Measurements from ENCODE around the gene STING1.
"Not testable (repeated sequence)": the region's sequence is repeated elsewhere in the genome, so short reads cannot be mapped to it uniquely, and the experiment has no call there.

Gene STING1

DNA sequence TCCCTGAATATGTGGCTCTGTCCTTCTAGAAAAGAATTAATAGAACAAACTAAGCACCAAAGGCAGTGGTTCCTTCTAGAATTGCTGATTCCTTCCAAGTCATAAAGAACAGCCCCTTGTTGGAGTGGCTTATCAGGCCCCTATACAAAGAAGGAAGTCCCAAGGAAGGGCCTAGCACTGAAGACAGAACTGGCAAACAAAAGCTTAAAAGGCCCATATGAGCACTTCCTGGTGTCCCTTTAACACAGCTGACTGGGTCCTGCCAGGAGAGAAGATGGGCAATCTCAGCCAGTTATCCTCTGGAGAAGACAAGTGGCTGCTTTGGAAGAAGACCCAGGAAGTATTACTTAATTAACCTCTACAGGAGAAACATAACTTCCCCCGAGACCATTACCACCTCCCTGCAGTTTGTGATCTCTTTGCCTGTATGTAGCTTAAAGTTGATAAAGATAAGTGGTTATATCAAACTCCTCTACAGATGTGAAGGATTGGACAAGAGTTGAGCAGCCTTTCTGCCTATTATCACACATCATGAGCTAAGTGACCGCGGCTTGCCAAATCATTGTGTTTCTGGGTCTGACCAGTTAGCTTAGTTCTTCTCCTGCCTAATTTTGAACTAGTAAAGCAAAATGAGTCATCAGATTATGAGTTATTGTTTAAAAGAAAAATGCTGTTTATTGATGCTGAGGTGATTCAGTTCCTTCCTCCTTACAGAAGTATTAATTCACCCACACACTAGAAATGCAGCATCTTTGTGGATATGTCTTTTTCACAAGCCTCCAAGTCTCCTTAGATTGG is 13.3 kb upstream of the STING1 start:
- no peaks in the 10 kb centered on the region for H3K27me3 ChIP-seq (ENCODE audit: control insufficient read depth in 1 of 2, insufficient read depth in 2 of 2, low read length in 2 of 2)
- no peaks in the 10 kb centered on the region for H3K36me3 ChIP-seq (ENCODE audit: control insufficient read depth in 2 of 2, insufficient read depth in 2 of 2, low read length in 2 of 2)
- H3K4me1 ChIP-seq (ENCODE audit: control insufficient read depth, insufficient read depth, low read length) = peaks cover 7% of the 10 kb centered on the region
- H3K9ac ChIP-seq (ENCODE audit: low read length in 2 of 2) = no peak overlapping the region
- H3K4me3 ChIP-seq (ENCODE audit: low read length in 2 of 2) = no peak overlapping the region
- H3K27ac ChIP-seq (ENCODE audit: low read length) = no peak overlapping the region
- H3K9me3 ChIP-seq (ENCODE audit: control insufficient read depth in 2 of 2, low read length in 2 of 2) = no peaks in the 10 kb centered on the region

DNA sequence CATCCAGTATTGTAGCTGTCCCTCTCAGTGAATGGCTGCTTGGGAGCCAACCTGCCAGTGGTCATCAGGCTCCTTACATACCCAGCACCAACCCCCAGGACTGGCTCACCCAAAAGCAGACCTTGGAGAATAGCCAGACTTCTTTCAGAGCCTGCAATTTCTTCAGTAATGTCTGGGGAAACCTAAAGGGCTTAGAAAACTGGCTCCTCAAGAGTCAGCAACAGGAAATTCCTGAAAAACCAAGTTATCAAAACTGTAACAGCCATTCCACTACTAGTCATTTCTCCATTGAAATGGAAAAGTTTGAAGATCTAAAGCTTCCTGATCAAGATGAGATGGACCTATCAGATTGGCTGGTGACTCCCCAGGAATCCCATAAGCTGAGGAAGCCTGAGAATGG is 12.3 kb upstream of the STING1 start:
- Histone ChIP-seq H3K36me3 (ENCODE audit: control insufficient read depth in 2 of 2, insufficient read depth in 2 of 2, low read length in 2 of 2) (no peaks in the 10 kb centered on the region), H3K4me3 (ENCODE audit: low read length in 2 of 2) (no peak overlapping the region), H3K9me3 (ENCODE audit: control insufficient read depth in 2 of 2, low read length in 2 of 2) (no peaks in the 10 kb centered on the region), H3K9ac (ENCODE audit: low read length in 2 of 2) (no peak overlapping the region), H3K4me1 (ENCODE audit: control insufficient read depth, insufficient read depth, low read length) (peaks cover 7% of the 10 kb centered on the region), H3K27ac (ENCODE audit: low read length) (no peak overlapping the region), H3K27me3 (ENCODE audit: control insufficient read depth in 1 of 2, insufficient read depth in 2 of 2, low read length in 2 of 2) (no peaks in the 10 kb centered on the region)

DNA sequence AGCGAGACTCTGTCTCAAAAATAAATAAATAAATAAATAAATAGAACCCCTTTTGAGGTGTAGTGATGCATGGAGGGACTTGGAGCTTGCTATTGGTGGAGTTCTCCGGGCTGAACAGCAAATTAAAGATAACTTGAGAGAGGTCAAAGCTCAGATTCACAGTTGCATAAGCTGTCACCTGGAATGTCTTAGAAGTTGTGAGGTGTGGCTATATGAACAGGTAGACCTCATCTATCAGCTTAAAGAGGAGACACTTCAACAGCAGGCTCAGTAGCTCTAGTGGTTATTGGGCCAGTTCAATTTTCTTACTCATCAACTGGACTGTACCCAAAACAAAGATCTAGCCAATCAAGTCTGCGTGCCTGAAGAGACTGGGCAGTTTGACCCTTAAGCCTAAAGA is 11.7 kb upstream of the STING1 start:
- no peaks in the 10 kb centered on the region for H3K9me3 ChIP-seq (ENCODE audit: control insufficient read depth in 2 of 2, low read length in 2 of 2)
- H3K4me1 ChIP-seq (ENCODE audit: control insufficient read depth, insufficient read depth, low read length) = peaks cover 7% of the 10 kb centered on the region
- no peak overlapping the region for H3K27ac ChIP-seq (ENCODE audit: low read length)
- H3K9ac ChIP-seq (ENCODE audit: low read length in 2 of 2) = no peak overlapping the region
- H3K4me3 ChIP-seq (ENCODE audit: low read length in 2 of 2) = no peak overlapping the region
- no peaks in the 10 kb centered on the region for H3K36me3 ChIP-seq (ENCODE audit: control insufficient read depth in 2 of 2, insufficient read depth in 2 of 2, low read length in 2 of 2)
- no peaks in the 10 kb centered on the region for H3K27me3 ChIP-seq (ENCODE audit: control insufficient read depth in 1 of 2, insufficient read depth in 2 of 2, low read length in 2 of 2)

DNA sequence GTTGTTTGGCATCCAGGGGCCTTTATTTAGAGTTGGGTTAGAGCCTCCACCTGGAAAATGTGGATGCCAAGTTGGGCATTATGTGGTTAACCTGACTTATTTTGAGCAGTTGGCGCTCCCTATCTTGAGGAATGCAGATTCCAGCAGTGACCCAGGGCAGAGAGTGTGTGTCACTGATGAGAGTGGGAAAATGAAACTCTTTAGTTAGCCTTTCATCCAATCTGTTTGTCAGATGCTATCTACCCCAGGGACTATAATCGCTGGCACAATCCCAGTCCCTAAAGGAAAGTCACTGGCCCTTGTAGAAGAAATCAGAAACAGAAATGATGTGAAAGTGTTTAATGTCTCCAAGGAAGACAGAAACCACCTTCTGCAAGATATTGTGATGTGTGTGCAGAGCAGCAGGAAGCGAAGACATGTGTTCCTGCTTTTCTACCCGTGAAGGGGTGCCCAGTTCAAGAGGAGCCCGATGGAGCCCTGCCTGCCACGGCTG is 10.2 kb upstream of the STING1 start:
- Histone ChIP-seq H3K9ac (ENCODE audit: low read length in 2 of 2) (no peak overlapping the region), H3K9me3 (ENCODE audit: control insufficient read depth in 2 of 2, low read length in 2 of 2) (no peaks in the 10 kb centered on the region), H3K27me3 (ENCODE audit: control insufficient read depth in 1 of 2, insufficient read depth in 2 of 2, low read length in 2 of 2) (no peaks in the 10 kb centered on the region), H3K4me3 (ENCODE audit: low read length in 2 of 2) (peak overlapping the region in 1 of 2 donors; percentile 8), H3K4me1 (ENCODE audit: control insufficient read depth, insufficient read depth, low read length) (peaks cover 7% of the 10 kb centered on the region), H3K27ac (ENCODE audit: low read length) (no peak overlapping the region), H3K36me3 (ENCODE audit: control insufficient read depth in 2 of 2, insufficient read depth in 2 of 2, low read length in 2 of 2) (no peaks in the 10 kb centered on the region)

DNA sequence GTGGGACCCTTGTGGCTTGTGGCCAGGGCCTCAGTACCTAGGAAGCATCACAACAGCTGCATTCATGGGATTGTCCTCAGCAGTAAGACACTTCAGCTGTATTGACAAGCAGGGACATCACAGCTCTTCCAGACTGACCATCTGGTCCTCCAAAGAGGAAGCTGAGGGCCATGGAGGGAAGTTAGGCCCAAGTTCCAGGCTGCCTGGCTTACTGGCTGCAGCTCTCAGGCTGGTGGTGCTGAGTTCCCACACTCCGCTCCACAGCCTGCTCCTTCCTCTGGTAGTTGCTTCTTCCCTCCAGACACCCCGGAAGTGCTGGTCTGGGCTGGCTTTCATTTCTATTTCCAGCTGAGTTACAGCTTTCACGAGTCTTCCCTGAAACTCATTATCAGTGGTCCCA is 5.7 kb upstream of the STING1 start:
- no peak overlapping the region for H3K27ac ChIP-seq (ENCODE audit: low read length)
- no peaks in the 10 kb centered on the region for H3K36me3 ChIP-seq (ENCODE audit: control insufficient read depth in 2 of 2, insufficient read depth in 2 of 2, low read length in 2 of 2)
- no peaks in the 10 kb centered on the region for H3K9me3 ChIP-seq (ENCODE audit: control insufficient read depth in 2 of 2, low read length in 2 of 2)
- no peaks in the 10 kb centered on the region for H3K27me3 ChIP-seq (ENCODE audit: control insufficient read depth in 1 of 2, insufficient read depth in 2 of 2, low read length in 2 of 2)
- H3K4me3 ChIP-seq (ENCODE audit: low read length in 2 of 2) = no peak overlapping the region
- peaks cover 7% of the 10 kb centered on the region for H3K4me1 ChIP-seq (ENCODE audit: control insufficient read depth, insufficient read depth, low read length)
- H3K9ac ChIP-seq (ENCODE audit: low read length in 2 of 2) = no peak overlapping the region

DNA sequence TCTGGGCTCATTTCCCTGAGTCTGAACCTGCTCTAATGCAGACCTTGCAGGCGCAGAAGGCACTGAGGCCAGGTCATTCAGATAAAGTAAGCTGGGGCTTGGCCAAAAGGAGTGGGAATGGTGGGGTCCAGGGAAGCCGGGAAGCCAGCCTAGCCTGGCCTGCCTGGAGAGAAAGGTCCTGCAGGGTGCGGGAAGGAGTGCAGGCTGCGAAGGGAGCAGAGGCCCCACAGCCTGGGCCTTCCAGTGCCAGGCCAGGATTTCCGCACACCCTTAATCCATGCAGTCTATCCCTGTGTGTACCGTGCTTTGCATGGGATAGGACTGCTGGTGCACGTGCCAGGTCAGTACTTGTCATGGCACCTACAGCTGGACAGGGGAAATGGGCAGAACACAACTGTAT is 3.6 kb upstream of the STING1 start:
- H3K9me3 ChIP-seq (ENCODE audit: control insufficient read depth in 2 of 2, low read length in 2 of 2) = no peaks in the 10 kb centered on the region
- no peak overlapping the region for H3K4me3 ChIP-seq (ENCODE audit: low read length in 2 of 2)
- no peaks in the 10 kb centered on the region for H3K27me3 ChIP-seq (ENCODE audit: control insufficient read depth in 1 of 2, insufficient read depth in 2 of 2, low read length in 2 of 2)
- no peak overlapping the region for H3K9ac ChIP-seq (ENCODE audit: low read length in 2 of 2)
- peaks cover 15% of the 10 kb centered on the region for H3K4me1 ChIP-seq (ENCODE audit: control insufficient read depth, insufficient read depth, low read length)
- no peak overlapping the region for H3K27ac ChIP-seq (ENCODE audit: low read length)
- H3K36me3 ChIP-seq (ENCODE audit: control insufficient read depth in 2 of 2, insufficient read depth in 2 of 2, low read length in 2 of 2) = no peaks in the 10 kb centered on the region

DNA sequence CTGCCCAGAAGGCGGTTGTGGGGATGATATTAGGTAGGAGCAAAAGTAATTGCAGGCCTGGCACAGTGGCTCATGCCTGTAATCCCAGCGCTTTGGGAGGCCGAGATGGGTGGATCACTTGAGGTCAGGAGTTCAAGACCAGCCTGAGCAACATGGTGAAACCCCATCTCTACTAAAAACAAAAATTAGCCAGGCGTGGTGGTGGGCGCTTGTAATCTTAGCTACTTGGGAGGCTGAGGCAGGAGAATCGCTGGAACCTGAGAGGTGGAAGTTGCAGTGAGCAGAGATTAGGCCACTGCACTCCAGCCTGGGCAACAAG is 291 bp upstream of the STING1 start:
- H3K9me3 ChIP-seq (ENCODE audit: control insufficient read depth in 2 of 2, low read length in 2 of 2); H3K9ac ChIP-seq (ENCODE audit: low read length in 2 of 2); H3K27me3 ChIP-seq (ENCODE audit: control insufficient read depth in 1 of 2, insufficient read depth in 2 of 2, low read length in 2 of 2); H3K36me3 ChIP-seq (ENCODE audit: control insufficient read depth in 2 of 2, insufficient read depth in 2 of 2, low read length in 2 of 2): not testable (repeated sequence)
- H3K4me1 ChIP-seq (ENCODE audit: control insufficient read depth, insufficient read depth, low read length) = peaks cover 21% of the 10 kb centered on the region
- H3K27ac ChIP-seq (ENCODE audit: low read length) = peak overlapping the region; percentile 80
- peak overlapping the region in 1 of 2 donors; percentile 76 for H3K4me3 ChIP-seq (ENCODE audit: low read length in 2 of 2)

- H3K9me3 ChIP-seq (ENCODE audit: control insufficient read depth in 2 of 2, low read length in 2 of 2) = no peaks in the 10 kb centered on the region
- H3K27me3 ChIP-seq (ENCODE audit: control insufficient read depth in 1 of 2, insufficient read depth in 2 of 2, low read length in 2 of 2) = no peaks in the 10 kb centered on the region
- H3K27ac ChIP-seq (ENCODE audit: low read length) = peak overlapping the region; percentile 80
- H3K36me3 ChIP-seq (ENCODE audit: control insufficient read depth in 2 of 2, insufficient read depth in 2 of 2, low read length in 2 of 2) = no peaks in the 10 kb centered on the region
- H3K9ac ChIP-seq (ENCODE audit: low read length in 2 of 2) = peak overlapping the region; percentile 58 to 81
- peaks cover 21% of the 10 kb centered on the region for H3K4me1 ChIP-seq (ENCODE audit: control insufficient read depth, insufficient read depth, low read length)
- H3K4me3 ChIP-seq (ENCODE audit: low read length in 2 of 2) = peak overlapping the region; percentile 38 to 76
These were observed 943 bp downstream of the STING1 start for GRCh38 chr5:139481580-139482049.

DNA sequence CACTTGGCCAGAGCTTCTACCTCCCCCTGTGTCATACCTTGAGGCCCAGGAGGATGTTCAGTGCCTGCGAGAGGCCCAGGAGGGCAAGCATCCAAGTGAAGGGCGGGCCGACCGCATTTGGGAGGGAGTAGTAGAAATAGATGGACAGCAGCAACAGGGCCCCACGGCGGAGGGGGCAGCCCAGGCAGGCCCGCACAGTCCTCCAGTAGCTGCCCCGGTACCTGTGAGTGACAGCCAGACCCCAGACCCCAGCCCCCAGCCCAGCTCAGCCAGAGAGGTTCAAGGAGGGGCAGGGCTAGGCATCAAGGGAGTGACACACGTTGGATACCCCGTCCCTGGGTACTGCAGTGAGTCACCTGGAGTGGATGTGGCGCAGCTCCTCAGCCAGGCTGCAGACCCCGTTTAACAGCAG is 1.4 kb downstream of the STING1 start:
- Histone ChIP-seq H3K4me3 (ENCODE audit: low read length in 2 of 2) (peak overlapping the region; percentile 38 to 76), H3K27me3 (ENCODE audit: control insufficient read depth in 1 of 2, insufficient read depth in 2 of 2, low read length in 2 of 2) (no peaks in the 10 kb centered on the region), H3K4me1 (ENCODE audit: control insufficient read depth, insufficient read depth, low read length) (peaks cover 21% of the 10 kb centered on the region), H3K9me3 (ENCODE audit: control insufficient read depth in 2 of 2, low read length in 2 of 2) (no peaks in the 10 kb centered on the region), H3K9ac (ENCODE audit: low read length in 2 of 2) (peak overlapping the region in 1 of 2 donors; percentile 58), H3K27ac (ENCODE audit: low read length) (peak overlapping the region; percentile 80), H3K36me3 (ENCODE audit: control insufficient read depth in 2 of 2, insufficient read depth in 2 of 2, low read length in 2 of 2) (no peaks in the 10 kb centered on the region)

DNA sequence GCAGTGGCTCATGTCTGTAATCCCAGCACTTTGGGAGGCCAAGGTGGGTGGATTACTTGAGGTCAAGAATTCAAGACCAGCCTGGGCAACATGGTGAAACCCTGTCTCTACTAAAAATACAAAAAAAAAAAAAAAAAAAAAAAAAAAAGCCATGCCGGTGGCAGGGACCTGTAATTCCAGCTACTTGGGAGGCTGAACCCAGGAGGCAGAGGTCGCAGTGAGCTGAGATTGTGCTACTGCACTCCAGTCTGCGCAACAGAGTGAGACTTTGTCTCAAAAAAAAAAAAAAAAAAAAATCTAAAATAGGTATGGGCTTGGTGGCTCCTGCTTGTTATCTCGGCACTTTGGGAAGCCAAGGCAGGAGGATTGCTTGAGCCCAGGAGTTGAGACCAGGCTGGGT is 2.8 kb downstream of the STING1 start:
- not testable (repeated sequence) for H3K27ac ChIP-seq (ENCODE audit: low read length); H3K27me3 ChIP-seq (ENCODE audit: control insufficient read depth in 1 of 2, insufficient read depth in 2 of 2, low read length in 2 of 2); H3K9ac ChIP-seq (ENCODE audit: low read length in 2 of 2); H3K36me3 ChIP-seq (ENCODE audit: control insufficient read depth in 2 of 2, insufficient read depth in 2 of 2, low read length in 2 of 2); H3K9me3 ChIP-seq (ENCODE audit: control insufficient read depth in 2 of 2, low read length in 2 of 2); H3K4me3 ChIP-seq (ENCODE audit: low read length in 2 of 2)
- peaks cover 24% of the 10 kb centered on the region for H3K4me1 ChIP-seq (ENCODE audit: control insufficient read depth, insufficient read depth, low read length)

- H3K36me3 ChIP-seq (ENCODE audit: control insufficient read depth in 2 of 2, insufficient read depth in 2 of 2, low read length in 2 of 2); H3K27ac ChIP-seq (ENCODE audit: low read length); H3K9me3 ChIP-seq (ENCODE audit: control insufficient read depth in 2 of 2, low read length in 2 of 2); H3K4me3 ChIP-seq (ENCODE audit: low read length in 2 of 2); H3K27me3 ChIP-seq (ENCODE audit: control insufficient read depth in 1 of 2, insufficient read depth in 2 of 2, low read length in 2 of 2); H3K9ac ChIP-seq (ENCODE audit: low read length in 2 of 2): not testable (repeated sequence)
- H3K4me1 ChIP-seq (ENCODE audit: control insufficient read depth, insufficient read depth, low read length) = peaks cover 27% of the 10 kb centered on the region
These were observed 3.7 kb downstream of the STING1 start for GRCh38 chr5:139478657-139479423.

All from stomach smooth muscle (tissue), 2 donors.